K562 (cell line): Measurements from ENCODE around the gene ATP2A3. TPM values are rescaled to one million over a fixed set of nuclear protein-coding genes. Genes with fewer than 3 reads are reported as not detected.

Experiments used
- ATAC-seq: fragments of 200-7000 bp; cut with Tn5 transposase; 3 replicates; pipeline ENCODE4 v1.9.1; 2020; ENCODE audit warnings: moderate library complexity
- BruUV-seq: library from RNA; stranded (reverse); fragments of 400-500 nt; replicated peaks from 2 replicates; lab custom pipeline; 2021; lab: Mats Ljungman, UMichigan
- CTCF ChIA-PET: fragments of 300-600 bp; formaldehyde crosslinking; extraction: SDS; loops from one replicate; lab custom pipeline; 2021; ENCODE audit warnings: low intra/inter-chr PET ratio; lab: Yijun Ruan, JAX
- POLR2A ChIA-PET: fragments of 300-600, 350-650 bp; sonication (Branson Sonifier 250); formaldehyde crosslinking; extraction: SDS; loops from one replicate; lab custom pipeline; 2021; ENCODE audit warnings: antibody characterized with exemption, inconsistent platforms; lab: Yijun Ruan, JAX
- DNase-seq, 4 experiments: peaks; one replicate each; pipeline versions ENCODE4 v3.0.0 to v3.0.0-alpha.2; 2011 to 2018; ENCODE audit warnings: low spot score in 3 of 4, mixed read lengths in 3 of 4; ENCODE audit errors: extremely low read depth in 1 of 4
- FAIRE-seq: peaks from 2 replicates; lab custom pipeline; 2011; peaks lifted over from hg19 to GRCh38; lab: Jason Lieb, UNC
- H2AFZ ChIP-seq: 2 replicates; pipeline ENCODE4 v1.6.0; 2011; ENCODE audit warnings: low read depth, low read length, control low read depth, inconsistent platforms
- H3K27ac ChIP-seq: fragments of 200-600 bp; 3 replicates; pipeline ENCODE4 v1.8.0; 2011; ENCODE audit warnings: low read depth, mild to moderate bottlenecking, control low read depth, inconsistent platforms, low read length, moderate library complexity, mixed read lengths; ENCODE audit errors: extremely low read depth
- H3K27me3 ChIP-seq, 2 experiments: fragments of 300-600 bp in 1 of 2; 2 replicates in 1 of 2; 3 replicates in 1 of 2; pipeline versions ENCODE4 v1.6.0 to v1.8.0; 2011; ENCODE audit warnings: inconsistent platforms in 2 of 2, low read length in 2 of 2, mild to moderate bottlenecking in 1 of 2, mixed read lengths in 1 of 2, moderate library complexity in 1 of 2; ENCODE audit not compliant: control insufficient read depth in 2 of 2, insufficient read depth in 2 of 2
- H3K36me3 ChIP-seq: fragments of 300-600 bp; 3 replicates; pipeline ENCODE4 v1.8.0; 2011; ENCODE audit warnings: mild to moderate bottlenecking, low read length, inconsistent platforms; ENCODE audit not compliant: control insufficient read depth, insufficient read depth
- H3K4me1 ChIP-seq, 2 experiments: fragments of 200-600 bp in 1 of 2; replicated peaks in 1 of 2; 2 replicates in 1 of 2; 3 replicates in 1 of 2; pipeline versions ENCODE4 v1.5.1 to v1.8.0; 2011; ENCODE audit warnings: inconsistent platforms in 2 of 2, low read length in 2 of 2, mild to moderate bottlenecking in 1 of 2, mixed read lengths in 1 of 2, moderate library complexity in 1 of 2; ENCODE audit not compliant: control insufficient read depth in 2 of 2, insufficient read depth in 2 of 2
- H3K4me2 ChIP-seq: 2 replicates; pipeline ENCODE4 v1.6.1; 2011; ENCODE audit warnings: low read length, control low read depth, inconsistent platforms, mixed read lengths; ENCODE audit not compliant: insufficient read depth
- H3K4me3 ChIP-seq: fragments of 200-600 bp; sonication (generic), shearing (Covaris generic); 2 replicates; pipeline ENCODE4 v1.5.1; 2016; ENCODE audit warnings: control low read depth, inconsistent platforms
- H3K79me2 ChIP-seq: fragments of 200-600 bp; 3 replicates; pipeline ENCODE4 v1.8.0; 2011; ENCODE audit warnings: low read length, inconsistent platforms; ENCODE audit not compliant: control insufficient read depth, insufficient read depth
- H3K9ac ChIP-seq, 2 experiments: 2 replicates each; pipeline versions ENCODE4 v1.6.0 to v1.6.1; 2011; ENCODE audit warnings: low read depth in 2 of 2, low read length in 2 of 2, control low read depth in 1 of 2, inconsistent platforms in 1 of 2, mild to moderate bottlenecking in 1 of 2, mixed read lengths in 1 of 2; ENCODE audit not compliant: insufficient read depth in 1 of 2
- H3K9me1 ChIP-seq: one replicate; pipeline ENCODE4 v1.6.0; 2011; ENCODE audit warnings: inconsistent platforms, mild to moderate bottlenecking, low read length, moderate library complexity; ENCODE audit not compliant: control insufficient read depth, insufficient read depth
- H3K9me3 ChIP-seq: replicated peaks from 2 replicates; pipeline ENCODE4 v1.5.1; 2011; ENCODE audit warnings: low read depth, low read length, inconsistent platforms; ENCODE audit not compliant: control insufficient read depth, insufficient read depth
- H4K20me1 ChIP-seq: replicated peaks from 2 replicates; pipeline ENCODE4 v1.6.1; 2011; ENCODE audit warnings: low read length, inconsistent platforms, mixed read lengths; ENCODE audit not compliant: control insufficient read depth, insufficient read depth
- ETS2 ChIP-seq: IDR thresholded peaks from 2 replicates; pipeline ENCODE4 v1.6.1; 2016; ENCODE audit warnings: borderline replicate concordance, missing genetic modification characterization, mild to moderate bottlenecking, moderate library complexity, missing compliant biosample characterization; ENCODE audit not compliant: poor library complexity, severe bottlenecking
- FOXJ3 ChIP-seq: sonication (generic); formaldehyde crosslinking; IDR thresholded peaks from 2 replicates; pipeline ENCODE4 v1.4.0; 2020; ENCODE audit warnings: mild to moderate bottlenecking, missing genetic modification reagents
- LCOR ChIP-seq: sonication (generic); formaldehyde crosslinking; IDR thresholded peaks from 2 replicates; pipeline ENCODE4 v1.8.0; 2022; ENCODE audit warnings: mild to moderate bottlenecking, missing genetic modification reagents
- RBM25 ChIP-seq: fragments of 200-400 bp; formaldehyde crosslinking; IDR thresholded peaks from 2 replicates; pipeline ENCODE4 v1.6.1; 2018; ENCODE audit warnings: low read length, low read depth, moderate library complexity; ENCODE audit not compliant: severe bottlenecking
- ZFP36 ChIP-seq: fragments of 150-350 bp; IDR thresholded peaks from 2 replicates; pipeline ENCODE4 v1.6.1; 2018; ENCODE audit warnings: low read length, low read depth; ENCODE audit not compliant: partially characterized antibody
- ZNF165 ChIP-seq: fragments of 250-450 bp; sonication (Bioruptor Pico); IDR thresholded peaks from 2 replicates; pipeline ENCODE4 v1.4.0; 2020; ENCODE audit warnings: borderline replicate concordance
- WGBS: fragments of 100-300 bp; shearing (Covaris generic); methylation state at CpG from one replicate; pipeline ENCODE4 v1.1.6; 2016; ENCODE audit warnings: low coverage, mixed read lengths; ENCODE audit not compliant: insufficient coverage; ENCODE audit errors: missing lambda C conversion rate; 5-methylcytosine and 5-hydroxymethylcytosine counted together
- in situ Hi-C: fragments of 300-500 bp; cut with MboI; formaldehyde crosslinking; loops from 4 replicates; pipeline ENCODE4 v1.15.0; 2018; ENCODE audit warnings: inconsistent platforms, mixed read lengths
- intact Hi-C: fragments of 100-400 bp; cut with micrococcal nuclease; formaldehyde crosslinking; loops from 2 replicates; pipeline ENCODE4 v1.14.2; 2022
- polyA plus RNA-seq, 8 experiments: library from polyadenylated mRNA; depleted of rRNA in 4 of 8; stranded (reverse) in 5 of 8; unstranded in 3 of 8; fragments of >200 nt; fragmentation: Nextera tagmentation in 2 of 8; fragmentation: Illumina TruSeq in 1 of 8; extraction: Ambion mirVana in 2 of 8; extraction: Trizol in 1 of 8; gene quantifications; 2 replicates each; pipeline versions ENCODE4 v1.2.1 to v1.2.3, GENCODE V29; 2011 to 2014; ENCODE audit warnings: inconsistent platforms in 1 of 8, missing spikeins in 1 of 8
- total RNA-seq, 7 experiments: library from RNA; depleted of rRNA in 6 of 7; stranded (reverse); fragments of >200 nt in 6 of 7; fragmentation: Illumina TruSeq in 2 of 7; extraction: Trizol in 2 of 7; gene quantifications; 2 replicates each; pipeline versions ENCODE4 v1.2.1 to v1.2.3, GENCODE V29; 2011 to 2021; ENCODE audit warnings: low replicate concordance in 1 of 7
- TF ChIP-seq, protein P1 (sequence below): fragments of 250-450 bp; sonication (Bioruptor Pico); IDR thresholded peaks from 2 replicates; pipeline ENCODE4 v1.5.0; 2021; ENCODE audit warnings: mild to moderate bottlenecking, borderline replicate concordance

ATP2A3 gene
- total and polyA plus RNA-seq, 9 of the 15 experiments (the other 6 are each of a cell fraction or from before 2014, with no cell fraction given), result 0.65 to 103 (median 31.3) TPM

DNA sequence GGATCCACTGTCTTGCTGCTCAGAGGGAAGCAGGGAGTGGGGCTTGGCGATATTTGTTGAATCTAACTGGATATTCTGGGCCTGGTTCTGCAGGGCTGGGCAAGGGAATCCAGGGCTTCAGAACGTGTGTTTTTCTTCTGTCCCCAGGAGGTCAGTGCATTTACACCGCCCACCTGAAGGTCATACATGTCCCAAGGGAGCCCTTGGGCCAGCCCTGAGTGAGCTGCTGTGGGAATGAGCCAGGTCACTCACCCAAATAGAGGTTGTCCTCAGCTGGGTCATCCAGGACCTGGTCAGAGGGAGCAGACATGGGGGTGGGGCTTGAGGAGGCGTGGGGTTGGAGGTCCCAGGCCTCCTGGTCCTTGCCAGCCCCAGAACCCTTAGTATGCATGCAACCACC is 82.0 kb downstream of the ATP2A3 start (continued):
- TF ChIP-seq LCOR (CRISPR knock-in tag), result no peak
- TF ChIP-seq FOXJ3, result no peak
- no peak for TF ChIP-seq ZNF165
- no peak for TF ChIP-seq ETS2 (tag)
- TF ChIP-seq, all 486 proteins: peak for 0

DNA sequence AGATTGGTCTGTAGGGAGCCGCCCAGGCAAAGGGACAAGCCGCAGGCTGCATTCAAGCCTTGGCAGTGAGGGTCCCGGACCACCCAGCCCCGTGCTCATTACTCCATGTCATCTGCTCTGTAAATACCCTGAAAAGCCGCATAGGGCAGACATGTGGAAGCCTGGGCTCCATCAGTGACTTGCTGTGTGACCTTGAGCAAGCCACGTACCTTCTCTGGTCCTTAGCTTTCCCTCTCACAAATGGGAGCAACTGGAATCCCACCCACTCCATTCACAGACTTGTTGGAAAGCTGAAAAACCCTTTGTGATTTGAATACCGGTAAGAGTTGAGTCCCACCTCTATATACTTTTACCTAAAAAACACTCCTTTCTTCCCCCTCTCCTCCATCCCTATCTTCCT is 83.3 kb downstream of the ATP2A3 start:
- WGBS, result 75% methylated on average over 5 of the region's 7 CpGs
- BruUV-seq, result no TSS peak

More for the DNA sequence above, 83.3 kb downstream of the ATP2A3 start:
- Histone ChIP-seq H3K79me2 (no peaks in the 10 kb centered on the region), H3K27me3 (no peaks in the 10 kb centered on the region), H4K20me1 (no peaks in the 10 kb centered on the region), H3K27ac (no peak overlapping the region), H3K4me3 (no peak overlapping the region), H3K9ac (no peak overlapping the region), H3K9me1 (no peaks in the 10 kb centered on the region), H2AFZ (no peak overlapping the region), H3K4me1 (peaks cover 0 to 3% of the 10 kb centered on the region in 2 experiments; a peak in 1 of 5 replicates), H3K4me2 (no peak overlapping the region), H3K36me3 (peaks cover 56% of the 10 kb centered on the region; the same call in 1 of the 3 replicates), H3K9me3 (no peaks in the 10 kb centered on the region)
- TF ChIP-seq, protein P1, sequence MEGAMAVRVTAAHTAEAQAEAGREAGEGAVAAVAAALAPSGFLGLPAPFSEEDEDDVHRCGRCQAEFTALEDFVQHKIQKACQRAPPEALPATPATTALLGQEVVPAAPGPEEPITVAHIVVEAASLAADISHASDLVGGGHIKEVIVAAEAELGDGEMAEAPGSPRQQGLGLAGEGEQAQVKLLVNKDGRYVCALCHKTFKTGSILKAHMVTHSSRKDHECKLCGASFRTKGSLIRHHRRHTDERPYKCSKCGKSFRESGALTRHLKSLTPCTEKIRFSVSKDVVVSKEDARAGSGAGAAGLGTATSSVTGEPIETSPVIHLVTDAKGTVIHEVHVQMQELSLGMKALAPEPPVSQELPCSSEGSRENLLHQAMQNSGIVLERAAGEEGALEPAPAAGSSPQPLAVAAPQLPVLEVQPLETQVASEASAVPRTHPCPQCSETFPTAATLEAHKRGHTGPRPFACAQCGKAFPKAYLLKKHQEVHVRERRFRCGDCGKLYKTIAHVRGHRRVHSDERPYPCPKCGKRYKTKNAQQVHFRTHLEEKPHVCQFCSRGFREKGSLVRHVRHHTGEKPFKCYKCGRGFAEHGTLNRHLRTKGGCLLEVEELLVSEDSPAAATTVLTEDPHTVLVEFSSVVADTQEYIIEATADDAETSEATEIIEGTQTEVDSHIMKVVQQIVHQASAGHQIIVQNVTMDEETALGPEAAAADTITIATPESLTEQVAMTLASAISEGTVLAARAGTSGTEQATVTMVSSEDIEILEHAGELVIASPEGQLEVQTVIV (CRISPR knock-in tag), result no peak
- TF ChIP-seq RBM25 (peak; percentile 33), ZFP36 (peak; percentile 52)
- intact Hi-C loops (no loop called here), in situ Hi-C loops (no loop called here)
- ChIA-PET POLR2A (no interaction called here), CTCF (no interaction called here)
- DNase-seq (no peak), FAIRE-seq (no peak), ATAC-seq (no peak)
